GM21825 (cell line): Measurements from ENCODE around the gene MBNL2.
"Not testable (repeated sequence)": the region's sequence is repeated elsewhere in the genome, so short reads cannot be mapped to it uniquely, and the experiment has no call there.

Experiments used
- ATAC-seq: cut with Tn5 transposase; IDR thresholded peaks from one replicate; pipeline ENCODE4 v1.9.1; 2021; ENCODE audit warnings: mild to moderate bottlenecking, moderate library complexity; ENCODE audit not compliant: unreplicated experiment

The MBNL2 gene

DNA sequence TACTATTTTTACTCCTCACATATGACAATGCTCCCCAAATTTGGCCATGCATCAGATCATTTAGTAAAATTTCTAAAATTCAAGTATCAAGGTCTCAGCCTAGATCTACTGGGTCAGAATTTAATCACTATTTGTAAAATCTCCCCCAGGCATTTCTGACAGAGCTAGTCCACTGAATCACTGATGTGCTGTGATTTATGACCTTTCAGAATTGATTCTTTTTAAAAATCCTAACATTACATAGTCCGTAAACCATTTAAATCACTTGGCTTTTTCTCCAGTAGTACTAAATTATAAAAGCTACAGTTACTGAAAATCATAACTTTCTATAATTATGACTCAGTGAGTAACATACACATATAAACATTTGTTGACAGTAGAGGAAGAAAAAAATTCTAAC is 119.0 kb downstream of the MBNL2 start:
- ATAC-seq: no peak

DNA sequence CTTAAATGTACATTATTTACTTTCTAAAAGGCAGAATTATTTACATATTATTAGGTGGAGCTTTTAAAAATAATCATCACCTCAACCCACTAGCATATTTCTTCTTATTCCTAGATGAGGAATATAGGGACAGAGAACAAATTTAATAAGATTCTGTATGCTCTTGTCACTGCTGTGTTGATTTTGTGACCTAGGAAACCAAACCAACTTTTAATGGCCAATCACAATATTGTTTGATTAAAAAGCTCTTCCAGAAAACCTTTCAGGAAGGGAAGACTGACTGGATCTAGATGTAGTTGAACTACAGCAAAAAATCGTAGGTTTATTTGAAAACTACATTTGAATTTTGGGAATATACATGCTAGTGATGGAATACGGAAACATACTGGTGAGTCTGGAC is 120.0 kb downstream of the MBNL2 start:
- no peak for ATAC-seq

DNA sequence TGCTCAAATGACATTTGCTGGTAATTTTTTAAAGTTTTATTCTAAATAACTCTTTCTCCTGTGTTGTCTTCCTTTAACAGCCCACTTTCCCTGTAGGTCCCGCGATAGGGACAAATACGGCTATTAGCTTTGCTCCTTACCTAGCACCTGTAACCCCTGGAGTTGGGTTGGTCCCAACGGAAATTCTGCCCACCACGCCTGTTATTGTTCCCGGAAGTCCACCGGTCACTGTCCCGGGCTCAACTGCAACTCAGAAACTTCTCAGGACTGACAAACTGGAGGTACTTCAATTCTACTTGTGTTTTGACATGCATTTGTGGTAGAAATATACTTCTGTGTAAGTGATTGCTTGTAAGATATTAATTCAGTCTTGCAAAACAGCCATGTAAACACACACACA is 120.8 kb downstream of the MBNL2 start:
- no peak for ATAC-seq

DNA sequence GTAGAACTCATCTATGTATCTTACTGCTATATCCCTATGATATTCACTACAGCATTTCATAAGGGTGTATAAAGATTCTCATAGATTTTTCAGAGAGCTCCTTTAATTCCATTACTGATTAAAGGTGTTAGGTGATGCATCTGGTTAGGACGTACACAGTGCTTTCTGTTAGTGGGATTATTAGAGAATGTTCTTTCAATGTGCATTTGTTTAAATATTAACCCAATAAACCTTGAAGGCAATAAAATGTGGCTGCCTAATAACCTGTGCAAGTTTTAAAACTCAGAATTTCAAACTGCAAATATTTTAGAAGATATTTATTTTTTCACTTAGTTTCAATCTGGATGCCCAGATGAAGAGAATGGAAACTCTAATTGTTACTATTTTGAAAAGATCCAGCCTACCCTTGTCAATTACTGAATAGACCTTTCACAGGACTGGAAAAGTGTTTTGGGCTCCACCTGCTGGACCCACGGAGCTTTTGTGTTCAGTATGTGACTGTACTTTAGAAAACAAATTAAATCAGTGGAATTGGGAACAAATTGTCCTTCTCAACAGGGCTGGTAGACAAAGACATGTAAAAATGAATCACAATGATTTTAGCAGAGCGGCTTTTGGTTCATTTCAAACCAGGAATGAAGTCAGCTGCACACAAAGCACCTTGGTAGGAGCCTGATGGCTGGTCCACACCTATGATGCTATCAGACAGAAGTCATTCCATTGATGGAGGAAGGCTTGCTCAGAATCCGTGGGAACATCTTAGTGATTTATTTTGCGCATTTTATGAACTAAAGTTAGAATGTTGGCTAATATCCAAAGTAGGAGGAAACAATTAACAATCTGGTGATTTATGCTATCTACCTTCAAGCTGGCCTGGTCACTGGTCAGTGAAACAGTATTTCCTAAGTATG is 122.4 kb downstream of the MBNL2 start:
- ATAC-seq: peak; percentile 70

DNA sequence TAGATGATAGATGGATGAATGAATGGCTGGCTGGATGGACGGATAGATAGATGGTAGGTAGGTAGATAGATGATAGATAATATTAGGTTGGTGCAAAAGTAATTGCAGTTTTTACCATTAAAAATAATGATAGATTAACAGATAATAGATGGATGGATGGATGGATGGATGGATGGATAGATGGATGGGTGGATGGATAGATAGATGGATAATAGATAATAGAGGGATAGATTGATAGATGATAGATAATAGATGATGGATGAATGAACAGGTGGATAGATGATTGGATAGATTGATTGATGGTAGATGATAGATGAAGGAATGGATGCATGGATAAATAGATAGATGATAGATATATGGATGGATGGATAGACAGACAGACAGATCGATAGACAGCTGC is 124.0 kb downstream of the MBNL2 start:
- no peak for ATAC-seq

DNA sequence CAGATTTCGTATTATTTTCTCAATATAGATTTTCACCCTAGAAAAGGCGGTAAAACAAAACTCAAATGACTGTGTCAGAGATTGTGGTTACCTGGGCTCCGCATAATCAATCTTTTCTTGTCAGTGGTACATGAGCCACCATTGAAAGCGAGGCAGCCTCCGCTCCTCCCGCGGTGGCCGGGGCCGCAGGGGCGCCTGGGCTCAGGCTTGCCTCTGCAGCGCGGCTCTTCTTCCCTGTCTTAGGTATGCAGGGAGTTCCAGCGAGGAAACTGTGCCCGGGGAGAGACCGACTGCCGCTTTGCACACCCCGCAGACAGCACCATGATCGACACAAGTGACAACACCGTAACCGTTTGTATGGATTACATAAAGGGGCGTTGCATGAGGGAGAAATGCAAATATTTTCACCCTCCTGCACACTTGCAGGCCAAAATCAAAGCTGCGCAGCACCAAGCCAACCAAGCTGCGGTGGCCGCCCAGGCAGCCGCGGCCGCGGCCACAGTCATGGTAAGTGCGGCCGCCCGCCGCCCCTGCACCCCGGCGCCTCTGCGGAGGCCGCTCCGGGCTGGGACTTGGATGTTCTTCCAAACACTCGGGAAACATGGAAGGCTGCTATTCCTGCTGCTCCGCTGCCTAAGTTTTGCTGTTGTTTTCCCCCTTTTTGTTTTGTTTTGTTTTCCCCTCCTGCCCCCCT is 124.6 kb downstream of the MBNL2 start:
- ATAC-seq: no peak

DNA sequence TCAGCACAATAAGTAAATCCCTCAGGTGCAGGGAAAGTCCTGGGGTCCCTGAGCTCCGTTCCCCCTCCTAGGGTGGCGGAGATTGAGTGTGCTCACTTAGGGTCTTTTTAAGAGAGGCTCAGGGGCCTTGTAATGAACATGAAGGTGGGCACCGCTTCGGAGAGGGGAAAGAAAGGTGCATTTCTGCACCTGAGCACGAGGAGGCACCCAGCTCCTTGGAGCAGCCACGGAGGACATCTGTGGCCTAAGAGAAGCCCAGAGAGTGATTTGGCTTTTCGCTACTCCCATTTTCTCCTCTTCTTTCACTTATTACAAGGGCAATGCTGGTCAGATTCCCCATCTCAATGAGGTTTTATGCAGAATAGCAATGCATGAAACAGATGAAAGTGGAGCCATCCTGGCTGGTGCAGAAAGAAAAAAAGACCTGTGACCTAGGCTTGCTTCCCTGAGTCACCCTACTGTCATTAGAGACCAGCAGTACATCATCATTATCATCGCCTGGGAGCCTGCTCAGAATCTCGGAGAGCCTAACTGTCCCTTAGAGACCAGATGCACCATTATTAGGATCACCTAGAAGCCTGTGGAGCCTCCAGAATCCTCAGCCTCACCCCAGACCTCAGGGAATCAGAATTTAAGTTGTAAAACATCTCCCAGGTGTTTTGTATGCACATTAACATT is 125.3 kb downstream of the MBNL2 start:
- ATAC-seq: no peak

DNA sequence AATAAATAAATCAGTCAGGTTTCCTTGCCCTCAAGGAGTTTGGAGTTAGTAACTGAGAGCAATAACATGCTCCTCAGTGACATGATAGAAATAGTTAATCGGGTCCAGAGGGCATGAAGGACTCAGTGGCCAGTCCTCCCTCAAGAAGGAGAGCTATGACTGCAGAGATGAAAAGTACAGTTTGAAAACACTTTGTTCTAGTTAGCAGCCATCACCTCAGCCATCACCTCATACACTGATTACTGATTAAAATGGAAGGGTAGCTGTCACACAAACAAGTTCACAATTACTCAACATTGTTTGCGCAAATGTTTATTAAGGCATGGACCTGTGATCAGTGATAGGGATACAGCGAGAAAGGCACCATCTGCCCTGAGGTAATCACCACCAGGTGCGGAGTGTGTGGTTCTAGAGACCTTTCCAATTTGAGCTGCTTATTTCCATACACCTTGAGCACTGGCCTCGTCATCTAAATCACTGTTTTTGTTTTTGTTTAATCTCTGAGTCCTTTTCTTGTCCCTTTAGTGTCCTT is 126.5 kb downstream of the MBNL2 start:
- ATAC-seq: no peak

DNA sequence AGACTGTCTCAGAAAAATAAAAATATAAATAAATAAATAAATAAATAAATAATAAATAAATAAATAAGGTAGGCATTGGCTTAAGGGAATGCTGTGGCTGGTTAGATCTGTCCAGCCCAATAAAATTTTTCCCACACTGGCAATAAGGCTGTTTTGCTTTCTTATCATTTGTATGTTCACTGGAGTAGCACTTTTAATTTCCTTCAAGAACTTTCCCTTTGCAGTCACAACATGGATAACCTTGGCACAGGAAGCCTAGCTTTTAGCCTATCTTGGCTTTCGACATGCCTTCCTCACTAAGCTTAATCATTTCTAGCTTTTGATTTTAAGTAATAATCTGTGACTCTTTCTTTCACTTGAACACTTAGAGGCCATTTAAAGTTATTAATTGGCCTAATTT is 129.9 kb downstream of the MBNL2 start:
- ATAC-seq: not testable (repeated sequence)

DNA sequence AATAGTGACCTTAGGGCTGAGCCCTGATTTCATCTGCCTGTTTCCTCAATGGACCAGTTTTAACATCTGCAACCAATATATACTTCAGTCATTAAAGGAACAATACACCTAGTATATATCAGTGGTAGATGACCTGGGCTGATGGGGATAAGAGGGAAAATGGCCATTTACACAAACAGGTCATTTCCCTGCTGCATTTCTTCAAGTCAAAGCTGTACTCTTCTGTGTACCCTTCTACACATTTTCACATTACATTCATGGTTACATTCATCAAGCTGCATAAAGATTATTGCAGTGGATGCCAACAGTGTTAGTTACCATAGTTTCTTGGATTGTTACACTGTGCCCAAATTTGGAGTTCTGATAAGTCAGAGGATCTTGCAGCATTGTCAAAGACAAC is 130.7 kb downstream of the MBNL2 start:
- no peak for ATAC-seq

DNA sequence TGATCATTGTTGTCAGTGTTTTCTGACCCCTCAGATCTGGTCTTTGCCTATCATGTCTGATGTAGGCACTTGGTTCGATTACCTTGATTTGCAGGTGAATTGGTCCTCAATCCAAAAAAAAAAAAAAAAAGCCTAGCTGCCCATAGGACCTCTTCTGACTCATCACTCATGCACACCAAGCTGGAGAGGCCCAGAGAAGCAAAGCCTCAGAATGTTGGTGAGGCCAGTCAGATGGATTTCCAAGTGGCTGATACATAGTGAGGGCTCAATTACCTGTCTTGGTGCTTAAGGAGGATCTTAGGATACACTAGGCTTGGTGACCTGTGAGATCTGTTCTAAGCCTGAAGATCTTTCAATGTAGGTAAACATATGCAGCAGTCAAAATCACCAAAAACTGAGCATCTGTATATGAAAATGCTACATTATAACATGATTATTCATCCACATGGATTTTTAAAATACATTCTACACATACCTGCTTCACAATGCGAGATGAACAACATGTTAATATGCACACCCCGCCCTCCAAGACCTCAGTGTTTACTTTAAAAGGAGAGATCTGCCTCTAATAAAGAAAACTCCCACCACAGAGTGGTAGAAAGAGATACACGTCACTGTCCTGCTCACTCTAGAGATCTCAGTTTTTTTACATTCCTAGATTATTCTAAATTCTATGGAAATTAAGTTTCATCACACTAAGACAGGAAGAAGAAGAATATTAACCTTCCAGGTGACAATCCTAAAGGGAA is 132.0 kb downstream of the MBNL2 start:
- ATAC-seq: no peak

DNA sequence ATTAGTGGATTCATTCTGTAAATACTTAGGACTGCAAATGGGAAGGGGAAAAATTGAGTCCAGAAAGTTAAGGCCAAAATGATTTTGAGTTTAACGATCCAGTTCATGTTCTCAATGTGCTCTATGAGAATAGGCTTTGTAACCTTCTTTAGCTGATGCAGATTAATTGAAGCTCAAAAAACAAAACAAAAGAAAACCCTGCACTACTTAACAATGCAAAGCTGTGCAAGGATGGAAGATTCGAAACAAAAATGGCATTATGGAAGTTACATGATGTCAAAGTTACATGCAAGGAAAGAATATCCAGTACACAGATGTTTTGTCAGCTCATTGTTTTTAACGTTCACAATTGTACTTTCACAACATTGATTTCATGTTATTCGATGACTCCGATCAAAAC is 132.7 kb downstream of the MBNL2 start:
- ATAC-seq: no peak

DNA sequence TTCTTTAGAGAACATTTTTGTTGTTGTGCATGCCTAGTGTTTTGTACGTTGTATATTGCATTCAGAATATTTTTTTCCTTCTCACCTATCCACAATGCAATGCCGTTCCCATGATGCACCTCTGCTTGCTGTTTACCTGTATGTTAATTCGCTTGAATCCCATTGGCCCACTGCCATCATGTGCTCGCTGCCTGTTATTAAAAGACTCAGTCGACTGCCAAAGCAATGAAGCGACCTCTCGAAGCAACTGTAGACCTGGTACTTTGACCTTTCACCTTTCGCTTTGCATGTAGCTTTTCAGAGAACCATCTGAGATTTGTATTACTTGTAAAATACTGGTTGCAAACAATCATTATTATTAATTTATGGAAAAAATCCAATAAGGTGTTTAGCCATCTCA is 134.5 kb downstream of the MBNL2 start:
- ATAC-seq: no peak

DNA sequence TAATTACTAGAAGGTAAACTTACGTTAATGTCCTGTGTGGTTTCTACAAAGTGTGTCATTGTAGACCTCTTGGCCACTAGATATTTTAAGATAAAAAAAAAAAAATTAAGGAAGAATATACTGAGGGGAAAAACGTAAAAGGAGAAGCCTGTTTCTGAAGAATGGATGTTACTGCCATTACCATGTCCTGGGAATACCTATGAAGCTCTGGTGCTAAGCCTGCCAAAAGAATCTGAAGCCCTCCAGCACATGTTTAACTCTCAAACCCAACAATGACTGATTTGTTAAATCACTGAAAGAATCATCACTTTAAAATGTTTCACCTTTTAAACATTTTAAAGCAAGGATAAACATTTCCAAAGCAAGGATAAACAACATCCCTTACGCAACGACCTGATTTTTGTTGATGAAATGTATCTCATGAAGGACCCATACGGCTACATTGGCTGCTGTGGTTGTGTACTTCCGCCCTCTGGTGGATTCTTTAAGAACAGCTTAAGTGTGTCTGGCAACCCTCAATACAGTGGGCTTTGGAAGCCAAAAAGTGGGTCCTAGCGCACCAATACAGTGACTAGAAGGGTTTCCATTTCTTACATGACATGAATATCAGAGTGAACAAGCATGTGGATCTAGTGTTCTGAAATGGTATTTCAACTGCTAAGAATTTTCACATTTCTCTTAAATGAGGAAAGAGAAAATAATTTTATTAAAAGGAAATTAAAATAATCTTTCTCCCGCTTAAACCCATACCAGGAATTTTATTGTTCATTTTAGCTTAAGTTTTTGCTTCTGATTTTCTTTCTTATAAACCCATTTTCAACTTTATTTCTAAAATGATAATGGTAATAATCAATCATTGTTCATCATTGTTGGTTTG is 137.3 kb downstream of the MBNL2 start:
- ATAC-seq: peak; percentile 86

DNA sequence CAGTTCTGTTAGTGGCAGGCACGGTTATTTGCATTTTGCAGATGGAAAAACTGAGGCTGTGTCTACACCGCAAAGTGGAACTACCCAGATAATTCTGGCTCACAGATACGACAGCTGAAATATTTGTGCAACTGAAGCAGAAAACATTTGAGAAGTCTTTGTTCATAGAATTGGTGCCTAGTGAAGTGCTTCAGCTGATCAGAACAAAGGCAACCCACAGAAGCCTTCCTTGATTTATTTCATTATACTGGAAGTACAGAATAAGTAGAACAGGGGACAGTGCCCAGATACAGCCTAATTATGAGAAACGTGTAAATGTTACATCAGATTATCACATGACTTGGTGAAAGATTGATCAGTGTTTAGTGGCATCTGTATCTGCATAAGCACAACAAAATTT is 138.5 kb downstream of the MBNL2 start:
- ATAC-seq: no peak

DNA sequence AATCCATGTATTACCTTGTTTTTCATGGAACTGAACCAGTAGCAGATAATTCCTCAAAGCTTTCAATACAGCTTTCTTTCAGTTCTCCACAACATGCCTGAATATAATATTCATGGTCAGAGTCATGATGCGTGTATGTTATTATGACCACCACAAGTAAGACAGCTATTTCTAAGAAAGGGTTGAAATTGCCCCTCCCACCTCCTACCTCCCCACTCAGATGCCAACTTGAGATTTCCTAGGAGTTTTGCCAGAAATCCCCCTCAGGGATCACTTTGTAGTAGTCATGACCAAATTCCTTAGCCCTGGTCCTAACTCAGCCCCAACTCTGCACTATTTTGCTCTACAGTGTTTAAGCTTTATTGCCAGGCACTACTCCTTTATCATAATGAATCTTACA is 141.9 kb downstream of the MBNL2 start:
- ATAC-seq: no peak

DNA sequence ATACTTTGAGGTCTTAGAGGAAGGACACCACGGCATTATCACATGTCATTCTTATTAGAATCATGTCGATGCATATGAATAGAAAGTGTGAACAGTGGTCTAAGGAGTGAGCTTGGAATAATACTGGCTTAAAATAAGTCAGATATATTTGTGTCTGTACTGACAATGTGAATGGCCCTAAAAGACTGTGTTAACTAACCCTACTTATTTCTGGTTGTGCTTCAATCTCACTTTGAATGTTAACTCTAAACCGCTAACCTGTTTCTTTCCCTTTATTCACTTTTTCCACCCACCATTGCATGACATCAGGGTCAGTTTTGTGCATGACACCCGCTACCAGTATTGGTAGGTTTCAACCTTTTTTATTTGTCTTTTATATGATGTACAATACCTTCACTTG is 142.7 kb downstream of the MBNL2 start:
- ATAC-seq: no peak

DNA sequence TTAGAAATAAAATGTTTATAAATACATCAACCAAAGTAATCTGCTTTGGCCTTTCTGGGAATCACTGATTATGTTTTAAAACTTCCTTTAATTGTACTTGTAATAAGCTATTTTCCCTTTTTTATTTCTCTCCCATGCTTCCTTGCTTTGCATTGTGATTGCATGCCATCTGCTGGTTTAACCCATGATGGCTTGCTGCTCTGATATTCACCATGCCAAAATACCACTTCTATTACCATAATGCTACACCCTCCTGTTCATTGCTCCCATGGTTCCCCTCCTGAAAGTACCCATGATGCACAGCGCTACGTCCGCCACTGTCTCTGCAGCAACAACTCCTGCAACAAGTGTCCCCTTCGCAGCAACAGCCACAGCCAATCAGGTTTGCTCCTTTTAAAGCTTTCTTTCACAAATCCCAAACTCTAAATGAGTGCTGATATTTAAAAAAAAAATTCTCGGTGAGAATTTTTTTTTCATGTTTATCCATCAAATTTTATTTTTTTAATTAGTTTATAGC is 144.1 kb downstream of the MBNL2 start:
- ATAC-seq: no peak

DNA sequence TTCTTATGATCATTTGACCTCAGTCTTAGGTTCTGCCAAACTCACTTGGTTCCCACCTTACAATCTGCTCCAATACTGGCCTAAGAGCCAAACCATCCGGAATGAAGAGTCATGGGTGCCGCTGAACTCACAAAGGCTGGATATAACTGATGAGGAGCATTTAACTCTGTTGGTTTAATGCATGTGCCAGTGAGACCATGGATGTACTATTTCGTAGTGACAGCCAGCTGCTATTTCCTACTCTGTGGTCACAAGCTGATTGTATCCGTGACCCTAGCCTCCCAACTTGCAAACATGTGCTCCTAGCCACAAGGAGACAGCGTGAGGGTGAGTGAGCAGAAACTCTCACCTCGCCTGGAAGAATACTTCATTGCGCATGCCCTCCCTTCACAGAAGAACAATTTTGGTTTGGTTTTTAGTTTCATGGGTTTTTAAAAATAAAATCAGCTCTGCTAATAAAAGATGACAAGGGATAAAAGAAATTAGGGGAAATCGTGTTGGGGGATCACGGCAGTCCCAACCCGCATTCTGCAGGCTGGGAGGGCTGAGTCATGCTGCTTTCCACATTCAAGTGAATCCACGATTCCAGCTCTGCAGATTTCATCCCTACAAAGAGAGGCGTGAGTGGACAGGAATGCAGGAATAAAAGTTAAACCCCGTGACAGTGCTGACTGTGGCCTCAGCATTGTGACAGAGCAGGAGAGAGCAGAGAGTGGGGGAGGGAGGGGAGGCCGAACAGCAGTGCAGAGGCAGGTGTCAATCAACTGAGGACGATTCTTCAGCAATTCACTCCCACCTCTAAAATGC is 145.1 kb downstream of the MBNL2 start:
- ATAC-seq: peak; percentile 49
